BJ (cell line): ENCODE measurements around the gene SH2B3. TPM values are rescaled to one million over a fixed set of nuclear protein-coding genes. Genes with fewer than 3 reads are reported as not detected.

ENCODE experiments used
- CTCF ChIA-PET: fragments of 350-600 bp; formaldehyde crosslinking; extraction: SDS; loops from one replicate; lab custom pipeline; 2021; ENCODE audit warnings: antibody characterized with exemption, inconsistent platforms; lab: Yijun Ruan, JAX
- POLR2A ChIA-PET: fragments of 300-600 bp; sonication (Branson Sonifier 250); formaldehyde crosslinking; extraction: SDS; loops from one replicate; lab custom pipeline; 2021; ENCODE audit warnings: antibody characterized with exemption; lab: Charles Lee
- DNase-seq: peaks from one replicate; pipeline ENCODE4 v3.0.0-alpha.2; 2011; ENCODE audit warnings: low read depth
- H3K27me3 ChIP-seq: 2 replicates; pipeline ENCODE4 v1.6.0; 2011; ENCODE audit warnings: low read length; ENCODE audit not compliant: control insufficient read depth, insufficient read depth
- H3K36me3 ChIP-seq: 2 replicates; pipeline ENCODE4 v1.5.1; 2011; ENCODE audit warnings: low read length; ENCODE audit not compliant: control insufficient read depth, insufficient read depth
- H3K4me3 ChIP-seq: 2 replicates; pipeline ENCODE4 v1.5.1; 2011; ENCODE audit warnings: low read depth, mild to moderate bottlenecking, control low read depth, low read length
- CTCF ChIP-seq: IDR thresholded peaks from 2 replicates; pipeline ENCODE4 v1.5.1; 2011; ENCODE audit warnings: low read depth, mild to moderate bottlenecking, control low read depth, inconsistent platforms, low read length, moderate library complexity; ENCODE audit not compliant: insufficient read depth
- polyA plus RNA-seq: library from polyadenylated mRNA; depleted of rRNA; stranded (reverse); fragments of >200 nt; gene quantifications from 2 replicates; pipeline ENCODE4 v1.2.3, GENCODE V29; 2011

Gene SH2B3
- polyA plus RNA-seq, 1 experiment, result 19.4 TPM

GRCh38 chr12:111417784-111418593 lies 12.3 kb downstream of the SH2B3 start:
- TF ChIP-seq CTCF, result no peak
- ChIA-PET POLR2A (no interaction called here), CTCF (no interaction called here)
- no peak for DNase-seq
- Histone ChIP-seq H3K4me3 (no peak overlapping the region), H3K27me3 (no peaks in the 10 kb centered on the region), H3K36me3 (peaks cover 6% of the 10 kb centered on the region)

- no peak overlapping the region for H3K4me3 ChIP-seq
- DNase-seq, result no peak
Measured at GRCh38 chr12:111418594-111418880, 12.8 kb downstream of the SH2B3 start.

GRCh38 chr12:111419784-111420183 lies 14.1 kb downstream of the SH2B3 start:
- POLR2A ChIA-PET, result no interaction called here
- CTCF ChIA-PET, result interaction anchor here (0.6 to 1.4 kb wide), 6 partner anchors 10 to 273 kb away, joined by 3 to 5 read pairs (median 3); no protein-coding TSS in a partner anchor

More at GRCh38 chr12:111418594-111418880, 12.8 kb downstream of the SH2B3 start:
- POLR2A ChIA-PET, result no interaction called here
- Histone ChIP-seq H3K27me3 (no peaks in the 10 kb centered on the region), H3K36me3 (peaks cover 6% of the 10 kb centered on the region)
- no peak for TF ChIP-seq CTCF
- CTCF ChIA-PET, result no interaction called here

GRCh38 chr12:111420494-111420893 lies 14.8 kb downstream of the SH2B3 start:
- ChIA-PET CTCF (interaction anchor here (1.1 to 1.4 kb wide), 3 partner anchors 10 to 23 kb away, joined by 3 to 5 read pairs (median 4); no protein-coding TSS in a partner anchor), POLR2A (no interaction called here)

More at GRCh38 chr12:111419784-111420183, 14.1 kb downstream of the SH2B3 start:
- no peak for DNase-seq
- TF ChIP-seq CTCF, result no peak
- peaks cover 6% of the 10 kb centered on the region for H3K36me3 ChIP-seq
- H3K27me3 ChIP-seq, result no peaks in the 10 kb centered on the region
- no peak overlapping the region for H3K4me3 ChIP-seq

More at GRCh38 chr12:111420494-111420893, 14.8 kb downstream of the SH2B3 start:
- H3K4me3 ChIP-seq, result no peak overlapping the region
- TF ChIP-seq CTCF, result no peak
- DNase-seq, result no peak
- peaks cover 6% of the 10 kb centered on the region for H3K36me3 ChIP-seq
- no peaks in the 10 kb centered on the region for H3K27me3 ChIP-seq
